ENCODE measurements around the gene MAN1C1.
"Not testable (repeated sequence)": the region's sequence is repeated elsewhere in the genome, so short reads cannot be mapped to it uniquely, and the experiment has no call there.

MAN1C1 gene

GRCh38 chr1:25636141-25636540 lies 19.6 kb downstream of the MAN1C1 start:
- not testable (repeated sequence) for DNase-seq

- DNase-seq, result no peak
Observed at GRCh38 chr1:25640646-25641328, 24.2 kb downstream of the MAN1C1 start.

GRCh38 chr1:25641329-25641725 lies 24.7 kb downstream of the MAN1C1 start:
- no peak for DNase-seq

- DNase-seq, result peak in 1 of 2 experiments; percentile 27
Observed at GRCh38 chr1:25641931-25642573, 25.5 kb downstream of the MAN1C1 start.

GRCh38 chr1:25642574-25643108 lies 26.1 kb downstream of the MAN1C1 start:
- peak; percentile 44 to 54 for DNase-seq

GRCh38 chr1:25643929-25644328 lies 27.3 kb downstream of the MAN1C1 start:
- no peak for DNase-seq

- DNase-seq, result no peak
Observed at GRCh38 chr1:25644962-25645361, 28.4 kb downstream of the MAN1C1 start.

- DNase-seq, result no peak
Observed at GRCh38 chr1:25645637-25646400, 29.2 kb downstream of the MAN1C1 start.

- DNase-seq, result no peak
Observed at GRCh38 chr1:25647106-25647505, 30.5 kb downstream of the MAN1C1 start.

GRCh38 chr1:25647863-25648262 lies 31.3 kb downstream of the MAN1C1 start:
- no peak for DNase-seq

- no peak for DNase-seq
Observed at GRCh38 chr1:25648681-25649440, 32.3 kb downstream of the MAN1C1 start.

- no peak for DNase-seq
Observed at GRCh38 chr1:25649505-25650288, 33.1 kb downstream of the MAN1C1 start.

- DNase-seq, result no peak
Observed at GRCh38 chr1:25650289-25650576, 33.6 kb downstream of the MAN1C1 start.

- DNase-seq, result no peak
Observed at GRCh38 chr1:25651036-25651640, 34.5 kb downstream of the MAN1C1 start.

- DNase-seq, result no peak
Observed at GRCh38 chr1:25651824-25652741, 35.5 kb downstream of the MAN1C1 start.

- DNase-seq, result no peak
Observed at GRCh38 chr1:25653558-25653957, 37.0 kb downstream of the MAN1C1 start.

- DNase-seq, result no peak
Observed at GRCh38 chr1:25654109-25654660, 37.6 kb downstream of the MAN1C1 start.

- DNase-seq, result no peak
Observed at GRCh38 chr1:25657121-25657882, 40.7 kb downstream of the MAN1C1 start.

All from AML-193 (cell line).